ENCODE data around the gene MTX3. TPM values are rescaled to one million over a fixed set of nuclear protein-coding genes. Genes with fewer than 3 reads are reported as not detected.

The MTX3 gene
- total RNA-seq, 2 experiments from 2014 or later: 26.0 to 29.0 TPM

DNA sequence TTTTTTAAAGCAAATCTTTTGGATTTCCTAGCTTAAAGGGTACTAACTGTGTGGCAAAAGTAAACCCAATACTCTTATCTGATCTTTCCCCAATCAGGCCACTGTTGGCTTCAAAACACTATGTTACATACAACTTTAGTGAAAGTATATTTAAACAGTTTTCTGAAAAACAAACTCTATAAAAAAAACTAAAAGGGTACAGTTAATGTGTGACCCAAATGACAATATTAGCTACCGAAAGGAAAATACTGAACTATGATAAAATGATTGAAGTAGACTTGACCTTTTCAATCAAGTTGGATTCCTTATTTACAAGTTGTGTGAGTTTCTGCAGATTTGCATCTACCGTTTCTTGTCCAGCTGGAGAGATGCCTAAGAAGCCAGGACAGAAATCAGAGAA, 5.8 kb downstream of the MTX3 start:
- ChIA-PET CTCF (interaction anchor here (0.7 to 0.8 kb wide), 2 partner anchors 19 to 98 kb away, joined by 3 to 4 read pairs; no protein-coding TSS in a partner anchor), POLR2A (interaction anchor here (0.5 to 1.3 kb wide), 2 partner anchors 140 to 476 kb away, joined by 3 to 5 read pairs; no protein-coding TSS in a partner anchor)

DNA sequence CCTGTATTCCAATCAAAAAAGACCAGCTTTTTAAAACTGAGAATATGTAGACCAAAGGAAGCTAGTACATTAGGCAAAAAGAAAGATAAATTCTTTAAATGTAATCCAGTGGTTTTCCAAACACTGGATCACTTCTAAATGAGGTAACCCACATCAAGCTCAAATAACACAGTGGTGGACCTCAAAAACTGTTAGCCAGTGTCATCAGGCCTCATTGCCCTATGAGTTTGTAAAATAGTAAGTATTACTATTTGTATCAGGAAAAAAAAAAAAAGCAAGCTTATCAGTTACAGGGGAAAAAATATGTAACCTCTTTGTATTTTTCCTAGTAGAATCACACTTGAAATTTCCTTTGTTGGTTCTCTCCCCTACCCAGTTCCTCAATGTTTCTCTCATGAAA, 6.7 kb downstream of the MTX3 start:
- ChIA-PET CTCF (no interaction called here), POLR2A (interaction anchor here (0.6 to 1.3 kb wide), 3 partner anchors 139 to 1012 kb away, joined by 3 to 6 read pairs (median 5); no protein-coding TSS in a partner anchor)

DNA sequence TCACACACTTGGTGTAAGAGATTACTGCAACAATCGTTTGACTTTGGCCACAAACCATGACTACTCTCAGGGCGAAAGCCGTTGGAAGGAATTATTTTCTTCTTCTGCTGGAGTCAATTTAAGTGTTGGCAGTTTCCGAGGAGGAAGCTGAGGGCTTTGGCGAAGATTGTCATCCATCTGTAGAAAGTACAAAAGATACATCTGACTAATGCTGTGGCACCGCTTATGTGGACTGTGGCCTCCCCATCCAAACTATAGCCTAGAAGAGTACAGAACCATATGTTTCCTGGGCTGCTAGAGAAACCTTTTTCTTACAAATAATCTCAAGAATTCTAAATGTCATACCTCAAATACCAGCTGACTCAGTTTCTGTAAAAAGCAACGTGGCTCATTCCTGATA, 7.4 kb downstream of the MTX3 start:
- ChIA-PET CTCF (no interaction called here), POLR2A (no interaction called here)

DNA sequence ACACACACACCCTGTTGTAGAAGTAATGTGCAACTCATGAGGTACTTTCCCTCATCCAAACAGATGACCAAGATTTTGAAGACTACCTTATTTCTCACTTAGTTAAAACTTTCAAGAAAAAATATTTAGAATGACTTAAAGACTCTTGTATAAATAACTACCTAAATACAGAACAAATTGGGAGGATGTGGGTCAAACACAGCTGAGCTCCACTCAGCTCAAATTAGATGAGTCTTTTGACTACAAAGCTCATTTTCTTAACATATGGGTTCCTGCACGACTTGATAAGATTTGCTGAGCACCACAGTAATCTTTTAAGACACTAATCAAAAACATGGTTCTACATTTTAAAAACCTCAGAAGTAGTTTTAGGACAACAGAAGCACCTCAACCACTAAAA, 8.9 kb downstream of the MTX3 start:
- POLR2A ChIA-PET: no interaction called here

DNA sequence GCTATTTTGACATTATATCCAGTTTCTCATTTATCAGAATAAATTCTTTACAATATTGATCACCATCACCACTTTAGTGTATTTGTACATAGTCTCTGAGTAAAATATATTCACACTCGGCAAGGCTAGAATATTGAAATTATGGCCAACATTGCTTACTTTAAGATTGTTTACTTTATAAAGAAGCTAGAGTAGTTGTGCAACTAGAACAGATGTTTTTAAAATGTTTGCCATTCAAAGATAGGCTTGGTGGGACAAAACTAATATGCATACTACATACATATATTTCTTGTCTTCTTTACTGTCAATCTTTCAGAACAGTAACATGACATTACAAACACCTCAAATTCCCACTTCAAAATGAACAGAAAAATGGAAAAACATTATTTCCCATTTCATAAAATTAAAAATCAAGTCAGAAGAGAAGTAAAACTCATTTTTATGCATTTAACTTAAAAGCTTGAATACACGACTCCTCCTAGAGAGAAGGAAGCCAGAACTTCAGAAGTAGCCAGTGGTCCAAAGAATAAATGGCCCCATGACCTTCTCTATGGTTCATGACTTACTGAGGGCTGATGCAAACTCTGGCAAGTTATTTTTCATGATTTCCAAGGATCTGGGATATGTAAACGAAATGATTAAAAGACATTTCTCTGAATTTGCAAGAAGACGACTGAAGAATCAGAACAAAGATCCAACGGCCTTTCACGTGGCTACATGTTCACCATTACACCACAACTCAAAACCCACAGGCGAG, 14.1 kb downstream of the MTX3 start:
- CTCF ChIA-PET: no interaction called here
- POLR2A ChIA-PET: no interaction called here

More for the DNA sequence above, 8.9 kb downstream of the MTX3 start:
- CTCF ChIA-PET: no interaction called here

DNA sequence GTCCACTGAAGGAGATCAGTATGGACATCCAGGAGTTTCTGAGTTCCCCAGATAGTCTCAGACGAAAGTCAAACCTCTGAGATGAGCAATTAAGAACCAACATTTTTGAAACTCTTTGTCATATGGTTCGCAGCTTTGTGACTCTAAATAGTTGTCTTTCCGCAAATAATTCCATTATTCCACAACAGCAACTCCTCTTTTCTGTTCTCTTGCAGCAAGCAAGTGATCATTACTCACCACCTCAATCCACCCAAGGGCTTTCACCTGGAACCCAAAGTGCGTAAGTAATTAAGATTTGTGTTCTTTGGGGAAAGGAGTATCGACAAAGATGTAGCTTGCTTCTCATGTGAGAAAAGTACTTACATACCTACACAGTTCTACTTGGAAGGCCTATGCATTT, 15.6 kb downstream of the MTX3 start:
- ChIA-PET CTCF (no interaction called here), POLR2A (no interaction called here)

DNA sequence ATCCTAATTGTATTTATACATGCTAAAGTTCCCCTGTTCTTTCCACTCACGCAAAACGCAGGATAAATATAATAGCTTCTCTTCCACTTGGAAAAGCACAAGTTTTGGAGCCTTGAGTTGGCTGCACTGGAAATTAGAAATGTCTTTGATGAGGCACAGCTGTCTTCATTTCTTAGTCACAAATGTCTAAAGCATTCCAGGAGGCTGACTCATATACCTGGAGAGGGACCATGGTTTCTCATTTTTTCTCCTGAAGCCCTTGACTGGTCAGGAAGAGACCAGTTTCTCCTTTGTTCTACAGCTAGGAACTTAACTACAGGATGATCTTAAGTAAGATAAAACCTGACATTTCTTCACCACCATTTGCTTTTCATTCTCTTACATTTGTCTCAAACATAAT, 16.2 kb downstream of the MTX3 start:
- ChIA-PET POLR2A (no interaction called here), CTCF (no interaction called here)

DNA sequence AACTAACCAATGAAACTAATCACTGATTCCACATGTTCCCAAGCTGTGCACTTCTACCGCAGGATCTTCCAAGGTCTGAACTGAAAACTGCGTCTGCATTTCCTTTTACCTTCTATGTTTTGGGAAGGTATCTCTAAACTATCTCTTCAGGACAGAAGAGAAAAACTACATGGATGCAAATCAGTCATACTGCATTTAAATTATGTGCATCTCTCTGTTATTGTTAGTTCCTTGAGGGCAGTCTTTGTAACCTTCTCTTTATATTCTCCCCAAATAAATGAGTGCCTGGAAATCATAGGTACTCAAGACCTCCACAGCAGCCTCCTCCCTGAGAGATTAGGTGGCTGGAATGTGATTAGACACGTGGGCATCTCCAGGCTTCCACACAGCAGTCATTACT, 17.1 kb downstream of the MTX3 start:
- ChIA-PET CTCF (no interaction called here), POLR2A (no interaction called here)

DNA sequence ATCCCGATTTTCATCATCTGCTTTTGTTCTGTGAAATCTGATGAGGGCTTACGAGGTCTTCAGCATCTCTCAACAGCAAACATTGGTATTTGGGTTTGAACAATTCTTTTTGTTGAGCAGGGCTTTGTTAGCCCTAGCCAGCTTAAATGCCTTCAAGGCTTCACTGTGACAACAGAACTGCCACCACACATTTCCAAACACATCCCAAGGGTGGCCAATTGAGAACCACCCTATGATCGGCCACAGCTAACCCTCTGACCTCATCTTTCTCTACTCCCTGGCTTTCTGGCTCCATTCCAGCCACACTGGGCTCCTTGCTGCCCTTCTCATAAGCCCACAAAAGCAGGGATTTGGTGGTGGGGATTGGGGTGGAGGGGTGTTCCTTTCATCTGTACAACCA, 17.6 kb downstream of the MTX3 start:
- POLR2A ChIA-PET: no interaction called here

DNA sequence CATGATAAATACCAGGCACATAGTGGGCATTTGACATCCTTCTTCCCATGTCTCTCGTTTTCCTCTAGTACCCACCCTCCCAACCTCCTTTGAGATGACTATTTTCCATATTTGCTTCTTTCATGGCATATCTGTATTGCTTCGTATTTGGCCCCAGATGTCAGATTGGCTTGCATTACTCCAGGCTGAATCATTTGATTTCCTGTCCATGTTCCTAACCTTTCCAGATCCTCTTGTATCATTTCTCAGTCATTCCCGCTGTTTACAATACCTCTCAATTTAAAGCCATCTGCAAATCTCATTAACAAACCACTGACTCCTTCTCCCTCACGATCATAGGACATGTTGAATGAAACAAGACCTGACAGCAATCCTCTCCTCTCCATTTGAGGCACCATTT, 19.9 kb downstream of the MTX3 start:
- ChIA-PET CTCF (interaction anchor here (0.6 to 0.7 kb wide), 2 partner anchors 85 to 818 kb away, joined by 4 read pairs; no protein-coding TSS in a partner anchor), POLR2A (no interaction called here)

More for the DNA sequence above, 17.6 kb downstream of the MTX3 start:
- CTCF ChIA-PET: no interaction called here

DNA sequence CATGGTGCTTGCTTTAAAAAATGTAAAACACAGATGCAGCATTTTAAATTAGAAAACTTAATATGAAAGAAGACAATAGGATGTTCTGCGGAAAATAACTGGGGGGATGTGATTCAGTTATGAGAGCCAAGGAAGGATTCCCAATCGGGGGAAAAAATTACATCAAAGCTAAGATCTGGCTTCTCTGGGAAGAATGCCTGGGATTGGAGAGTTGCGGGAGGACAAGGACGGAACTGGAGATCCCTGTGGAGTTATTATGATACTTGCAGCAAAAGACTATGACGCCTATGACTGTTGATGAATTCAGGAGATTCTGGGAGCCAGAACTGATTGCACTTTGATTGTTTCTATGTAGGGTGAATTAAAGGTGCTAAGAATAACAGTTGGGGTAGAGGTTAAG, 24.6 kb downstream of the MTX3 start:
- CTCF ChIA-PET: interaction anchor here (1.6 kb wide), 1 partner anchor 19 kb away, joined by 4 read pairs; no protein-coding TSS in a partner anchor
- POLR2A ChIA-PET: no interaction called here

DNA sequence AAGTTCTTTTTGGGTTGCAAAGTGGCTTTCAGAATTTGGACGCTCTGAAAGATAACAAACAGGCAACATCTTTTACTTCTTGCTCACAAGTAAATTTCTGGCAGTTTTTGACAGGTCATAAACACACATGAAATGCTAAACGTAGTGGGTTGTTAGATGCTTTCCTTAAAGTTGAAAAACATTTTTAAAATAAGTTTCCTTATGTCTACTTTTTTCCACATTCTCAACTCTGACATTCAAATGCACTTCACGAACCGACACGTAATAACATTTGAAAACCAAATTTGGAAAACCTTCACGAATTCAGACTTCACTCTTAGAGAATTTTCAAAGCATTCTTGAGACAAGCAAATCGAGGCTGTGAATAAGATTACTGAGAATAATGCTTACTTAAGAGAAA, 26.9 kb downstream of the MTX3 start:
- POLR2A ChIA-PET: interaction anchor here (1.0 to 2.1 kb wide), 2 partner anchors 26 to 73 kb away, joined by 6 to 18 read pairs; no protein-coding TSS in a partner anchor

DNA sequence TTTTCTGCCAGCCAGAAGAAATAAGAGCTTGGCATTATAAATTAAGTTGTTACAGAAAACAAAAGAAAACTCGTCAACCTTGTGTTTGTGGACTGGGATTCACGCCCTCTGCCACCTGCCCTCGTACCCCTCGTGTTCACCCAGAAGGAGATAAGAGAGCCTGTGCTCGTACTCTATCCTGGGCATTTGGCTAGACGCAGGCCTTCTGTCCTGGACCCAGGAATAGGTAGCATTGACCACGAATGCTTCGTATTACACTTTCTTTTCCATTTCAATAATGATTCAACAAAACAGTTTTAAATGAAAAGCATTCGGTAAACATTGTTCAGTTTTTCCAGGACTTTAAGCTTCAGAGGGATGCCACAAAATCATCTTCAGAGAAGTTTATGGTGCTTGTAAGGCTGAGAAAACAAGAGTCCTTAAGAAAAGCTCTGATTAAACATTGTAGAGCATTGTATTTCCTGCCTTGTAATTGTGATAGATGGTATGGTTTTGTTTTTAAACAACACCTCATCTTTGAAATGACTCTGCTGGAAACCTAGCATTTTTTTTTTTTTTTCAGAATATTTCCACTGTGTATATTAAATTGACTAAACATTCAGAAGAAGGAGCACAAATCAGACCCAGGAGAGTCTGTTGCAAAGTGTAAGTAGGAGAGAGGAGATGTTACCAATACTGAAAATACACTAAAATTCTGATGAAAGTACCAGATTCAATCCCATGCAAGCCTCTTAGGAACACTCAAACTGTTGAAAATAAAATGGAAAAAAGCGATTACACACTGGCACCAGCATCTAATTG, 27.6 kb downstream of the MTX3 start:
- CTCF ChIA-PET: interaction anchor here (0.6 to 1.6 kb wide), 5 partner anchors 17 to 120 kb away, joined by 3 to 7 read pairs (median 3); no protein-coding TSS in a partner anchor
- POLR2A ChIA-PET: interaction anchor here (1.0 to 2.1 kb wide), 2 partner anchors 27 to 74 kb away, joined by 6 to 18 read pairs; no protein-coding TSS in a partner anchor

More for the DNA sequence above, 26.9 kb downstream of the MTX3 start:
- CTCF ChIA-PET: interaction anchor here (0.8 to 1.6 kb wide), 3 partner anchors 26 to 119 kb away, joined by 3 to 6 read pairs (median 5); no protein-coding TSS in a partner anchor

DNA sequence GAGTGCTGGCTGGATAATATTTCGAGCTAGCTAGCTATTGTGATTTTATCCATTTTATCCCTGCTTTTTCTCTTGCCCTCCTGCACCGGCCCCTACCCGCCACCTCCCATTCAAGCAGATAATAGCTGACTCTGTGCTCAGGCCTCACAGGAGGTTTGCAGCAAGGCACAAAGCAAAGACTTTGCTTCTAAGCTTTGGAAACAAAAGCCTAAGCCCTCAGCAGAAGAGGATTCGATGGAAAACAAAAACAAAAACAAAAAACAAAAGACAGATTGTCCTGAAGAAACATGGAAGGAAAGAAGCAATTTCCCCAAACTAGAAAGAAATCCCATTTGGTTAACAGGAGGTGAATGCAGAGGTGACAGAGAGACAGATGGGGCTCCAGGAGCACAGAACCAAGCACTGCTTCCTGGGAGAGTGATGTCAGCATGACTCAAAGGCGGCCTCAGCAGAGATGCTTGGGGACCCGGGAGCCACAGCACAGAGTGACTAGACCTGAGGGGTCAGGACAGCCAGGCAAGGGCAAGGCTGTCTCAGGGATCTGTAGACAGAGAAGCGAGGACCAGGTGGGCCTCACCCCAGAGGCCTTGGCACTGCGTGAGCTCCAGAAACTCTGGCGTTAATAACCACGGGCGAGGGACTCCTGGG, 28.4 kb downstream of the MTX3 start:
- ChIA-PET CTCF (interaction anchor here (0.7 to 1.6 kb wide), 3 partner anchors 18 to 121 kb away, joined by 3 to 7 read pairs (median 5); no protein-coding TSS in a partner anchor), POLR2A (interaction anchor here (0.7 to 2.1 kb wide), 3 partner anchors 28 to 75 kb away, joined by 5 to 18 read pairs (median 6); no protein-coding TSS in a partner anchor)

DNA sequence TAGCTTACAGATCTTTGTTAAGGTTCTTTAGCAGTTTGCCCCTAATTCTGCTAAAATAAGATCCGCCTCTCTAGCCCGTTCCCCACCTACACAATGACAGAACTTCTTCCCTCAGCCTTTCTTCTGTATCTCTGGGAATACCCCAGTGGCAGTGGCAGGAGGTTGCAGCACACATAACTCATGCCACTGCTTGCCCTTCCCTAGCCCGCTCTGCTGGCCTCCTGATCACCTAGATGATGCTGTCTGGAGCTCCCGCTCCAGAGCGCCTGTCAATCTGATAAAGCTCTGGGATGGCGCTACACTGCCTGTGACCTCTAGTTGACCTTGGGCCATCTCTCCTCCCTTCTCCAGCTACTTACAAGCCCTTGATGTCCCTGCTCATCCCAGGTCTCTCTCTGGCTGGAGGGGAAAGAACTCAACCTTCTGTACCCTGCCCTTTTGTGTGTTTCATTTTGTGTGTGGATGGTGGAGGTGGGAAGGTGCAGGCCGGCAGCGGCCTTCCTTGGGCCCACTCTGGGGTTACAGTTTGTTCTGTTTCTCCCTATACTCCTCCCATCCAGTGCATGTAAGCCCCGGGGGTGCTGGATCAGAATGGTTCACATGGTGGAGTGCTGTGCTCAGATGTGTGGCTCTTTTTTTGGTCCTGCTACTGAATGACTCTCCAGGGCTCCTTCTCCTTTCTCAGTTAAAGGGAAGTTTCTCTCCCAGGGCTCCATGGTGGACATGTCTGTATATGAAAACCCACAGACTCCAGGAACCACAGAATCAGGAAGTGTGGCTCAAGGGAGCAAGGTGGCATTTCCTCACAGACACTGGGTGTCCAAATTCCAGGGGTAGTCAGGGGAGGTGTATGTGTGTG, 29.1 kb downstream of the MTX3 start:
- ChIA-PET POLR2A (interaction anchor here (0.7 to 2.1 kb wide), 2 partner anchors 28 to 76 kb away, joined by 5 to 18 read pairs; no protein-coding TSS in a partner anchor), CTCF (no interaction called here)

DNA sequence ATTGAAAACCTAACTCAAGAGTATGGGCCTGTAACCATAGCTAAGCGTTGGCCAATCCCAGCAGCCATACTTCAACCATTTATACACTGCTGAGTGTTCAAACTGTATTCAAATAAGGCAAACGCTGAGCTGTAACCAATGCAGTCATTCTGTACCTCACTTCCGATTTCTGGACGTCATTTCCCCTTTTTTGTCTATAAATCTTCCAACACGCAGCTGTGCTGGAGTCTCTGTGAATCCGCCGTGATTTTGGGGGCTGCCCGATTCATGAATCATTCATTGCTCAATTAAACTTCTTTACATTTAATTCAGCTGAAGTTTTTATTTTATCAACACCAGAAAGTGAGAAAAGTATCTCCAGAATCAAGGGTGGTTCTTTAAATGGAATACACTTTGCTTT, 31.7 kb downstream of the MTX3 start:
- POLR2A ChIA-PET: no interaction called here
- CTCF ChIA-PET: no interaction called here

DNA sequence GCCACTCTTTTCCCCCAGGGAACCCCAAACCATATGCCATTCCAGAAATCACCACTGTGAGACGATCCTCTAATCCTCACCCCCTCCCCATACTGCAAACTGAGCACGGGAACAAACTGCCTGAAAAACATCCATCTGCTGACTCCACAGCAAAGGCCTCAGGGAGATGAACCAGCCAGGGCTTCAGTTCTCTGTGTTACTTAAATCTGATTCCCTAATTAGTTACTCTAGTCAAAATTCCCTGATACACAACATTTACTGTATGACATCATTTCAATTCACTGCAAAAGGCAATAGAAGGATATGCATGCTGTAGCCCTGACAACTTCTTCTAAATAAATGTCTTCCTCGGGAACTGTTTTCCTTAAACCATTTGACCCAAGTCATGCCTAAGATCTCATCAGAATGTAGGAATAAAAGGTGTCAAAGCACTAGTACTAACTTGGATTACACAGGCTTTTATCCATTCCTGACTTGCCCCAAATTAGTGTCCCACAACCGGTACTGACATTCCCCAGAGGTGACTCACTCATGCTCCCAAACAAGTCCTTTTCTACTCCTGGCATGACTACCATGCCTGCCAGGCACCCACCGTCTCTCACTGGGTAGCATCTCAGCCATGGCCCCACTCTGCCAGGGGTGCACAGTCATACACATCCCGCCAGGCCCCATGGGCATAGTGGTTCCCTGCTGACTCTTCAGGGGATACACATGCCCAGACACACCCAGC, 35.0 kb downstream of the MTX3 start:
- CTCF ChIA-PET: no interaction called here
- POLR2A ChIA-PET: no interaction called here

DNA sequence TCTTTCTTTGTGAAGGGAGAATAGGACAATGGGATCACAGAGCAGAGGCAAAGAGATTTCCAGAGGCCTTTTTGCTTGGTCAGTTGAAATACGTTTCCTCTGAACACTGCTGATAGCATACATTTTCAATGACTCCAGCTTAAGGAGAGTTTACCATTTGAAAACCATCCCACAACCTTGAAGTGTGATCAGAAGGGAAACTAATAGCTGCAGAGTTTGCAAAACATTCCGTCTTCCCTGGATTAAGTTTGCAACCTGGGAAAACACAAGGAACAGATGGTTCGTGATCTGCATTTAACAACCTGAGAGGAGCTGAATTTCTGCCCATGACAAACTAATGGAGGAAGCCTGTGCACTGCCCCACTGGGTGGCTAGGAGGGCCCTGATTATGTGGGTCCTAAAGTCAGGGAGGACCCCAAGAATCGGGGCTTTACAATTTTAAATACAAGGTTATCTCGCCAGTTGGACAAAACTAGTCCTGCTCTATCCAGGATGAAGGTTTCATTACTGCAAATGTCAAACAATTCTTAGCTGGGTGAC, 35.6 kb downstream of the MTX3 start:
- CTCF ChIA-PET: no interaction called here
- POLR2A ChIA-PET: no interaction called here
